GM12875 (cell line): ENCODE data around the gene HLCS.
"Not testable (repeated sequence)": the region's sequence is repeated elsewhere in the genome, so short reads cannot be mapped to it uniquely, and the experiment has no call there.

Source experiments
- H3K4me3 ChIP-seq: one replicate; pipeline ENCODE4 v1.5.1; 2011; ENCODE audit warnings: low read depth, low read length, control low read depth
- TF ChIP-seq, protein P1 (sequence below): IDR thresholded peaks from 2 replicates; pipeline ENCODE4 v1.5.1; 2011; ENCODE audit warnings: low read depth, mild to moderate bottlenecking, control low read depth, inconsistent platforms, low read length, moderate library complexity, borderline replicate concordance; ENCODE audit not compliant: insufficient read depth

Gene HLCS

DNA sequence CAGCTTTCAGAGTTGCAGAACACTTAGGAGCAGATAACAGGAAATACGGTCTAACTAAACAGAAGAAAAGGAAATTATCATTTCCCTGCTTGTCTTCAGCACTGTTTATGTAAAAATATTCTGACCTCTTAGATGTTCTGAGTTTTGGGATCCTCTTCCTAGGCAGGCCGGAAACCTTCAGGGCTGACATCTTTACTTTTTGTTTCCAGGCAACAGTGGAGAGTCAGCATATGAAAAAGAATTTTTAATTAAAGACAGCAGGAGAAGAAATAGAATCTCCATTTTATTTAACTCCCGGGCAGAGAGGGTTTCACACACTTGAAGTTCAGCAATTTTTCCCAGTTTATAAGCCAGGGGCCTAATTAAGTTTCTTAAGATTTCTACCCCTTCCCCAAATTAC, 35.0 kb upstream of the HLCS start:
- TF ChIP-seq, protein P1, sequence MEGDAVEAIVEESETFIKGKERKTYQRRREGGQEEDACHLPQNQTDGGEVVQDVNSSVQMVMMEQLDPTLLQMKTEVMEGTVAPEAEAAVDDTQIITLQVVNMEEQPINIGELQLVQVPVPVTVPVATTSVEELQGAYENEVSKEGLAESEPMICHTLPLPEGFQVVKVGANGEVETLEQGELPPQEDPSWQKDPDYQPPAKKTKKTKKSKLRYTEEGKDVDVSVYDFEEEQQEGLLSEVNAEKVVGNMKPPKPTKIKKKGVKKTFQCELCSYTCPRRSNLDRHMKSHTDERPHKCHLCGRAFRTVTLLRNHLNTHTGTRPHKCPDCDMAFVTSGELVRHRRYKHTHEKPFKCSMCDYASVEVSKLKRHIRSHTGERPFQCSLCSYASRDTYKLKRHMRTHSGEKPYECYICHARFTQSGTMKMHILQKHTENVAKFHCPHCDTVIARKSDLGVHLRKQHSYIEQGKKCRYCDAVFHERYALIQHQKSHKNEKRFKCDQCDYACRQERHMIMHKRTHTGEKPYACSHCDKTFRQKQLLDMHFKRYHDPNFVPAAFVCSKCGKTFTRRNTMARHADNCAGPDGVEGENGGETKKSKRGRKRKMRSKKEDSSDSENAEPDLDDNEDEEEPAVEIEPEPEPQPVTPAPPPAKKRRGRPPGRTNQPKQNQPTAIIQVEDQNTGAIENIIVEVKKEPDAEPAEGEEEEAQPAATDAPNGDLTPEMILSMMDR, result no peak
- no peak overlapping the region for H3K4me3 ChIP-seq

DNA sequence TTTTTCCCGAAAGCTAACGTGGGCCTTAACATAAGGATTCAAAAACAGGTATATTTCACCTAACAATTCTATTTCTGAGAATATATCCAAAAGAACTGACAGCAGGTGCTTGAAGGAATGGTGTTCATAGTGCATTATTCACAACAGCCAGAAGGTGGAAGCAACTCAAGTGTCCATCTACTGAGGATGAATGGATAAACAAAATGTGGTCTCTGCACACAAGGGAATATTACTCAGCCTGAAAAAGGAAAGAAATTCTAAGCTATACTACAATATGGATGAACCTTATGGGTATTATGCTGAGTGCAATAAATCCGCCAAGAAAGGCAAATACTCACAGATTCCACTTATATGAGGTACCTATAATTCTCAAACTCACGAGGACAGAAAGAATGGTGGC, 33.9 kb upstream of the HLCS start:
- TF ChIP-seq, protein P1, result no peak
- no peak overlapping the region for H3K4me3 ChIP-seq

DNA sequence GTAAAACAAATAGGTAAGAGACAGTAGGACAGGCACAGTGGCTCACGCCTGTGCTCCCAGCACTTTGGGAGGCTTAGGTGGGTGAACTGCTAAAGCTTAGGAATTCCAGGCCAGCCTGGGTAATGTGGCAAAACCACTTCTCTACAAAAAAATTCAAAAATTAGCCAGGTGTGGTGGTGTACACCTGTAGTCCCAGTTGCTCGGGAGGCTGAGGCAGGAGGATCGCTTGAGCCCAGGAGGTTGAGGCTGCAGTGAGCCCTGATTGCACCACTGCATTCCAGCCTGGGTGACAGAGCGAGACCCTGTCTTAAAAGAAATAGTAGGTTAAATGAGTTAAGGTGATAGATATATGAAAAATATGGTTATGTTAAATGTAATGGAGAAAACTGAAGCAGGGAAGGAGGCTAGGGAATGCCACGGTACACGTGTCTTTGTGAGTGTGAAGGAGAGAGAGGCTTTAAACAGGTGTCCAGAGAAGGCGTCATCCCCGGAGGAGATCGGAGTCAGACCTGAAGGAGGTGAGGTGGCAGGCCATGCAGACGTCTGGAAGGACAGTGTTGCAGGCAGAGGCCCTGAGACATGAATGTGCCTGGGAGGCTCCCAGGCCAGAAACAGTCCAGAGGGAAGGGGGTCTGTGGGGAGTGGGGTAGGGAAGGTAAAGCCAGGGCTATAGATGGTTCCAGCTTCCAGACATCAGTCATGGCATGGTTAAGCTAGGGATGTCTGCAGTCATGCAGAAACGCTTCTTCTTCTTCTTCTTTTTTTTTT, 32.8 kb upstream of the HLCS start:
- TF ChIP-seq, protein P1, result no peak
- H3K4me3 ChIP-seq, result no peak overlapping the region

DNA sequence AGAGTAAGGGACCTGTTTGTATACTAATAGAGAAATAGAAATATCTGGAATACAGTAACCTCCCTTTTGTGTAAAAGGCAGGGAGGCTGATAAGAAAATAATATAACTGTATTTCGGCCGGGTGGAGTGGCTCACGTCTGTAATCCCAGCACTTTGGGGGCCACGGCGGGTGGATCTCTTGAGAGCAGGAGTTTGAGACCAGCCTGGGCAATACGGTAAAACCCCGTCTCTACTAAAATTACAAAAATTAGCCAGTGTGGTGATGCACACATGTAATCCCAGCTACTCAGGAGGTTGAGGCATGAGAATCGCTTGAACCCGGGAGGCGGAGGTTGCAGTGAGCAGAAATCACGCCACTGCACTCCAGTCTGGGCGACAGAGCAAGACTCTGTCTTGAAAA, 28.8 kb upstream of the HLCS start:
- not testable (repeated sequence) for H3K4me3 ChIP-seq

DNA sequence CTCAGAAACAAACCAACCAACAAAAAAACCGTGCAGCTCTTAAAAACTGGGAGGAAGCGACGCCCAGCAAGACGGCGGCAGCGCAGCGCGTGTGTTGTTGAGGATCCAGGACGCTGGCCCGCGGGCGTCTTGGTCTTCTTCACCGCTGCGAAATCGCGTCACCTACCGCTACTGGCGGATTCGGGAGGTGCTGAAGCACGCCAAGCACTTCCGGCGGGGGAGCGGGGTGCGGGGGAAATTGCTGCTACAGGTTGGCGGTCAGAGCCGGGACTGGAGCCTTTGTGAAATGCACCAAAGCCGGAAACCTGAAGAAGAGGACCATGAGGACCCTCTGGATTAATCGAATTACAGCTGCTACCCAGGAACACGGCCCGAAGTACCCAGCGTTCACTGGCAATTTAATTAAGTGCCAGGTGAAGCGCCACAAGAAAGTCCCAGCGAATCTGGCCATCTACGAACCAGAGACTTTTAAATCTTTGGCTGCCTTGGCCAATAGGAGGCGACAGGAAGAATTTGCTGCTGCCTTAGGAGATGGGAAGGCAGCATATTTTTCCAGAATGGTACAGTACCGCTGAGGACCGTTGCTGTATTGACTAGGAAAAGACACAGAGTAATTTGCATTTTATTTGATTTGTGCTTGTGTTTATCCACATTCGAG, 28.2 kb upstream of the HLCS start:
- H3K4me3 ChIP-seq, result no peak overlapping the region
- TF ChIP-seq, protein P1, result no peak

DNA sequence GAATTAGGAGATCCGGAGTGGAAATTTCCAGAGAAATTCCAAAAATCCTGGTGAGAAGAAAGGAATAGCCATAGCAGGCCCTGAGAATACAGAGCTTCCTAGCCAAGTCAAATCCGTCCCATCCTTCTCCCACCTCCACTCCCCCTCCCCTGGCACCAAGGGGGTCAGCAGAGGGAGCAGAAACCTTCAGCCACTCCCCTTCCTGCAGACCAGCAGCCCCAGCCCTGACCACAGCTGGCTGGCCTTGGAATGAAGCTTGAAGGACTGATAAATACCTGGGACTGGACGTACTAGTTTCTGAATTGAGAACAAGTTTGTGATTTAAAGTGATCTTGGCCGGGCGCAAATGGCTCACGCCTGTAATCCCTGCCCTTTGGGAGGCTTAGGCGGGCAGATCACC, 26.2 kb upstream of the HLCS start:
- TF ChIP-seq, protein P1, result no peak
- H3K4me3 ChIP-seq, result no peak overlapping the region

DNA sequence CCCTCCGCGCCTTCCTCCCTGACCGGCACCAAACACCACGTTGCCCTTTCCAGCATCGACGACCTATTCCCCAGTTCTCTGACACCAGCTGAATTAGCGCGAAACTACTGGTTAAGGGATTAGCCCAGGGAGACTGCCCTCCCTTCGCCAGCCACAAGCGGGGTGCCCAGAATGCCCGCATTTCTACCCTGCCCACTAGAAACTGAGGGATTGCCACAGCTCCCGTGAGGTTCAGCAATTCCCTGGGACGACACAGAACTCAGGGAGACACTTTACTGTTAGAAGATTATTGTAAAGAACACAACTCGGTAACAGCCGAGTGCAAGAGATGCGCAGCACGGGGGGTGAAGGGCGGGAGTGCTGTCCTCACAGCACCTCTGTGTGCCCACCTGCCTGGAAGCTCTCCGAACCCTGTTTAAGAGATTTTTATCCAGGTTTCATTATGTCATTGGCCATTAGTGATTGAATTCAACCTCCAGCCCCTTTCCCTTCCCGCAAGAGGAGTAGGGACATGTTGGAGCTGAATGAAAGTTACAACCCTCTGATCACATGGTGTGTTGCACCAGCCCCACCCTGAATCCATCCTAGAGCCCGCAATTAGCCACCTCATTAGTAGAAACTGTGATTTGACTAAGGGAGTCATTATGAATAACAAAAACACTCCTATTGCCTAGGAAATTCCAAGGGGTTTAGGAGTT, 24.2 kb upstream of the HLCS start:
- TF ChIP-seq, protein P1, result no peak
- H3K4me3 ChIP-seq, result peak overlapping the region; percentile 66
